ENCODE results near the gene ARID5B. TPM values are rescaled to one million over a fixed set of nuclear protein-coding genes. Genes with fewer than 3 reads are reported as not detected.
A peak's percentile ranks its signal among the peaks of the same experiment; 100 is the strongest.

ARID5B gene
- total and polyA plus RNA-seq, 2 donors (not counting 3 experiments of a cell fraction or from before 2014, with no cell fraction given), result 5.6 to 8.9 TPM

GRCh38 chr10:61901829-61902444, 438 bp downstream of the ARID5B start:
- Histone ChIP-seq H3K4me3 (replicated peaks in 1 of 3; ENCODE audit: insufficient read depth in 1 of 3, low read depth in 1 of 3, low read length in 3 of 3) (peak overlapping the region; percentile 65 to 97 (median 92)), H2AFZ (ENCODE audit: low read depth, low read length) (peak overlapping the region; percentile 93), H3K27ac (ENCODE audit: insufficient read depth, low read depth, low read length) (peak overlapping the region; percentile 70), H3K79me2 (ENCODE audit: control insufficient read depth, insufficient read depth, low read length) (no peaks in the 10 kb centered on the region), H3K4me2 (ENCODE audit: insufficient read depth, low read length) (peak overlapping the region; percentile 99), H3K4me1 (ENCODE audit: control insufficient read depth, extremely low read depth, insufficient read depth, low read length) (peaks cover 41% of the 10 kb centered on the region), H3K27me3 (ENCODE audit: control insufficient read depth in 2 of 2, insufficient read depth in 2 of 2, low read length in 2 of 2) (no peaks in the 10 kb centered on the region), H4K20me1 (replicated peaks; ENCODE audit: control insufficient read depth, extremely low read depth, insufficient read depth, low read length) (no peaks in the 10 kb centered on the region), H3K9me3 (replicated peaks; ENCODE audit: control insufficient read depth, insufficient read depth, low read length) (no peaks in the 10 kb centered on the region), H3K36me3 (ENCODE audit: control insufficient read depth in 2 of 2, extremely low read depth in 1 of 2, insufficient read depth in 2 of 2, low read length in 2 of 2) (no peaks in the 10 kb centered on the region), H3K9ac (replicated peaks; ENCODE audit: extremely low read depth, insufficient read depth, low read length) (peak overlapping the region; percentile 83), H3K9me1 (replicated peaks; ENCODE audit: control insufficient read depth, extremely low read depth, insufficient read depth, low read length) (no peaks in the 10 kb centered on the region)
- DNase-seq (ENCODE audit: low read depth, low spot score) (no peak), FAIRE-seq (peak; percentile 18)
- TF ChIP-seq GATA2 (IDR thresholded peaks at IDR 0.05; ENCODE audit: insufficient read depth, insufficient read length, low read depth, low read length) (no peak), EZH2 (IDR thresholded peaks at IDR 0.05; ENCODE audit: borderline replicate concordance, low read depth, low read length, severe bottlenecking) (no peak), POLR2AphosphoS5 (IDR thresholded peaks at IDR 0.05; ENCODE audit: insufficient read depth, low read depth, low read length) (no peak), FOS (IDR thresholded peaks at IDR 0.05; ENCODE audit: borderline replicate concordance, insufficient read depth, low read length) (no peak), MYC (IDR thresholded peaks at IDR 0.05; ENCODE audit: low read depth, low read length) (no peak), MAX (IDR thresholded peaks at IDR 0.05; ENCODE audit: insufficient read depth, insufficient read length) (no peak), JUN (IDR thresholded peaks at IDR 0.05; ENCODE audit: borderline replicate concordance, insufficient read depth, insufficient read length, low read depth) (no peak), POLR2A (IDR thresholded peaks at IDR 0.05; ENCODE audit: low read depth, low read length) (no peak)
- TF ChIP-seq, protein P1, sequence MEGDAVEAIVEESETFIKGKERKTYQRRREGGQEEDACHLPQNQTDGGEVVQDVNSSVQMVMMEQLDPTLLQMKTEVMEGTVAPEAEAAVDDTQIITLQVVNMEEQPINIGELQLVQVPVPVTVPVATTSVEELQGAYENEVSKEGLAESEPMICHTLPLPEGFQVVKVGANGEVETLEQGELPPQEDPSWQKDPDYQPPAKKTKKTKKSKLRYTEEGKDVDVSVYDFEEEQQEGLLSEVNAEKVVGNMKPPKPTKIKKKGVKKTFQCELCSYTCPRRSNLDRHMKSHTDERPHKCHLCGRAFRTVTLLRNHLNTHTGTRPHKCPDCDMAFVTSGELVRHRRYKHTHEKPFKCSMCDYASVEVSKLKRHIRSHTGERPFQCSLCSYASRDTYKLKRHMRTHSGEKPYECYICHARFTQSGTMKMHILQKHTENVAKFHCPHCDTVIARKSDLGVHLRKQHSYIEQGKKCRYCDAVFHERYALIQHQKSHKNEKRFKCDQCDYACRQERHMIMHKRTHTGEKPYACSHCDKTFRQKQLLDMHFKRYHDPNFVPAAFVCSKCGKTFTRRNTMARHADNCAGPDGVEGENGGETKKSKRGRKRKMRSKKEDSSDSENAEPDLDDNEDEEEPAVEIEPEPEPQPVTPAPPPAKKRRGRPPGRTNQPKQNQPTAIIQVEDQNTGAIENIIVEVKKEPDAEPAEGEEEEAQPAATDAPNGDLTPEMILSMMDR (IDR thresholded peaks at IDR 0.05; ENCODE audit: extremely low read depth in 1 of 2, insufficient read depth in 1 of 2, low read depth in 1 of 2, low read length in 2 of 2), result no peak
- dilution Hi-C loops (cut with MboI; ENCODE audit: extremely low pct_ligation_motif_present, low sequenced_read_pairs) (no loop called here), intact Hi-C loops (cut with micrococcal nuclease) (loop anchor here (1.0 to 10.0 kb wide), 10 partner anchors 35 to 1085 kb away; partner anchors contain the start of gene ZNF365)
- CTCF ChIA-PET, result interaction anchor here (0.7 to 2.5 kb wide), 16 partner anchors 11 to 1085 kb away, joined by 3 to 19 read pairs (median 4); no protein-coding TSS in a partner anchor
- POLR2A ChIA-PET, result interaction anchor here (0.6 kb wide), 1 partner anchor 152 kb away, joined by 4 read pairs; no protein-coding TSS in a partner anchor
- BruUV-seq (replicated peaks), result TSS peak; percentile 54

All from endothelial cell of umbilical vein (primary cell).